Right ventricle myocardium inferior (tissue), 1 donor: ENCODE data around the gene TSTD2. TPM values are rescaled to one million over a fixed set of nuclear protein-coding genes. Genes with fewer than 3 reads are reported as not detected.
"Not testable (repeated sequence)": the region's sequence is repeated elsewhere in the genome, so short reads cannot be mapped to it uniquely, and the experiment has no call there.

Experiments used
- ATAC-seq: fragments of 200-7000 bp; cut with Tn5 transposase; one replicate; pipeline ENCODE4 v1.9.1; 2020; ENCODE audit warnings: mild to moderate bottlenecking, moderate library complexity
- DNase-seq: peaks from one replicate; pipeline ENCODE4 v3.0.0; 2021; ENCODE audit errors: missing footprints
- intact Hi-C: fragments of 100-400 bp; cut with DNase I; formaldehyde crosslinking; loops from one replicate; pipeline ENCODE4 v1.11.0; 2022
- total RNA-seq: library from RNA; stranded (reverse); fragmentation: NEBNext Ultra II Directional; extraction: Animal tissue kit (Norgen Biotek cat#: 25700); gene quantifications from one replicate; pipeline ENCODE4 v1.2.1, GENCODE V29; 2021
- donor health status: DM: no; HTN: yes; CAD: no; lungs with severe emphysema.

The TSTD2 gene
- total RNA-seq, 1 donor from 2014 or later: 24.8 TPM

DNA sequence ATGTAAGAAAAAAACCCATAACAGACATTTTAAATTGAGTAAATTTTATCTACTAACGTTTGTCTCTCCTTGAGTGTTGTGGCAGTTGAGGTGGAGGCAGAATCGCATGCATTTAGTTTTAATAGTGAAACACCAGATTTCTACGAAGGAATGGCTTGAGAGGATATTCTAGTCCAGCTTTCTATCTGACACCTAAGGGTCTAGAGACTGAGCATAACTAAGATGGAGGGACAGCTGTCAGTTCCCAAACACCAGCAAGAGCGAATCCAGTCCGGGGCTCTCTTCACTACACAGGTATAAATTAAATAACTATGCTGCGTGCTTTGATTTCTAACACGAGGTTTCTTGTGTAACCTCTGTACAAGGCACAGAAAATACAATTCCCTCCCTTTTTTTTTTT lies 1.9 kb upstream of the TSTD2 start:
- DNase-seq: no peak
- no peak for ATAC-seq
- intact Hi-C loops: loop anchor here (10.0 kb wide), 1 partner anchor 350 kb away; the partner anchor contains the start of gene ANP32B

DNA sequence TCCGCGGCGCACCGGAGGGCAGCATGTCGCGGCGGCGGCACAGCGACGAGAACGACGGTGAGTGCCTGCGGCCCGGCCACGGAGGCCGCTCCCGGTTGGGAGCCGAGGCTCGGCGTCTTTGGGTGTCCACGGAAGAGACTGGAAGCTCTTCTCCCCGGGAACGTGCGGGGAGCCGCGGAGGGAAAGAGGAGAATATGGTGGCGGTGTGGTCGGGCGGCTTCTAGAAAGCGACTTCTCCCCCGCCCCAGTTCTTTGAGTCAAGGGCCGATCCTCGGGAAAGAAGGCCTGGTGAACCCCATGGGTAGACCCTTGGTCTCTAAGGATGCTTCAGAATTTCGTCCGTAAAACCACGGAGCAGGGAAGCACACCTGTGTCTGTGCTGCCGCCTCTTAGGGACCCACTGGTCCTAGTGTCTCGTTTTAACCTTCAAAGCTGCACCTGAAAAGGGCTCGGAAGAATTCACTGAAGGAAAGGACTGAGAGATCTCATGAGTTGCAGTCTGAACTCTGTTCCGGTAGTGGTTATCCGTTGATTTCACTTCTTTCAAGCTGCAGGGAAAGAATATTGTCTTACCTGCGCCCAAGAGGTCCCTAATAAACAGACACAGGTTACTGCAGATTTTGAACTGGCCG lies 807 bp upstream of the TSTD2 start:
- no peak for DNase-seq
- ATAC-seq: no peak
- intact Hi-C loops: loop anchor here (2.0 to 10.0 kb wide), 4 partner anchors 35 to 777 kb away; partner anchors contain the start of genes ANP32B and TRMO

DNA sequence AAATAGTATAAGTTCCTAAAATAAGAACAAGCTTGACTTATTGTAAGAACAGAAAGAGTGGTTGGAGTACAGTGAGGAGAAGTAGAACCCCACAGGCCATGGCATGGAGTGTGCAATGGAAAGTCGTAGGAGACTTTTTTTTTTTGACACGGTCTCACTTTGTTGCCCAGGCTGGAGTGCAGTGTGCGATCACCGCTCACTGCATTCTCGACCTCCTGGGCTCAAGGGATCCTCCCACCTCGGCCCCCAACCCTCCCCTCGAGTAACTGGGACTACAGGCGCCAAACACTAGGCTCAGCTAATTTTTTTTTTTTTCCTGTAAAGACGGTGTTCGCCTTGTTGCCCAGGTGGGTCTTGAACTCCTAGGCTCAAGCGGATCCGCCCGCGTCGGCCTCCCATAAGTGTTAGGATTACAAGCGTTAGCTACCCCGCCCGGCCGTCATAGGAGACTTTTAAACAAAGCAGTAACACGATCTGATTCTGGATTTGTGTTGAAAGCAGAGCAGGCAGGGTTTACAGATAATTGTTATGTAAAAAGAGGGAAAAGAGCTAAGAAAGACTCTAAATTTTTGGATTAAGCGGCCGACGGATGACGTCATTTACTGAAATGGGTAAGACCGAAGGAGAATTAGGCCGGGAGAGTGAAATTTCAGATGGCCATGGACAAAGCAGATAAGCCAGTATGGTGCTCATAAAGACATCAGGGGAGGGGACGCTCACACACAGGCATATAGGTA lies 752 bp downstream of the TSTD2 start:
- intact Hi-C loops: loop anchor here (2.0 to 10.0 kb wide), 4 partner anchors 34 to 775 kb away; partner anchors contain the start of genes ANP32B and TRMO
- ATAC-seq (peak; percentile 19), DNase-seq (peak; percentile 84)

DNA sequence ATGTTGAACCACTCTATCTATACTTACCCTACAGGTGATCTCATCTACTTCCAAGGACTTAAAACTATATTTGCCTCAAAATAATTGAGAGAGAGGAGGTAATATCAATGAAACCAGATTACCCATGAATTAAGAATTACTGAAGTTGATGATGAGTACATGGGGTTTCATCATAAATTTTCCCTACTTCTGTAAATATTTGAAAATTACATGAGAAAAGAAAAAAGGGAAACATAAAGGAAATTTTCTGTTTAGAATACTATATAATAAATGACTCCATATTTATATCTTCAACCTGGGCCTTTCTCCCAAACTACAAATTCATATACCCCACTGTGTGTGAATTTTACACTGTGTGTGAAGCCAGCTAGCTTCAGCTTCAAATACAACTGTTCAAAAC lies 2.6 kb downstream of the TSTD2 start:
- DNase-seq (no peak), ATAC-seq (no peak)
- intact Hi-C loops: loop anchor here (5.0 to 10.0 kb wide), 3 partner anchors 292 to 773 kb away; partner anchors contain the start of genes ANP32B and TRMO

DNA sequence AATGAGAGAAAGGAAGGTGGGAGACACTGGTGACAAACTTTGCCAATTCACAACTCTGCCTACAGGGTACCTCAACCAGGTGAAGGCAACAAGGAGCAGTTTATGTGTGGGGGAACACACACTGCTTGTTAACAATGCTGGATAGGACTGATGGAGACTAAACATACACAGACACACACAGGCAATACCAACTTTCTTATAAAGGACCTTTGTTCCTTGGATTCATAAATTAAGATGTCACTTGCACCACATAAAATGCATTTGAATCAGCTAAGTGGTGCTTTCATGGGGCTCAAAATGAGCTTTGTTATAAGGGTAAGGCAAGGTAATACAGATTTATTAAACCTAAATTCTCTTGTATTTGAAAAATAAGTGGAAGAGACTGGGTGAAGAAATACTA lies 4.0 kb downstream of the TSTD2 start:
- ATAC-seq (no peak), DNase-seq (no peak)
- intact Hi-C loops: no loop called here

DNA sequence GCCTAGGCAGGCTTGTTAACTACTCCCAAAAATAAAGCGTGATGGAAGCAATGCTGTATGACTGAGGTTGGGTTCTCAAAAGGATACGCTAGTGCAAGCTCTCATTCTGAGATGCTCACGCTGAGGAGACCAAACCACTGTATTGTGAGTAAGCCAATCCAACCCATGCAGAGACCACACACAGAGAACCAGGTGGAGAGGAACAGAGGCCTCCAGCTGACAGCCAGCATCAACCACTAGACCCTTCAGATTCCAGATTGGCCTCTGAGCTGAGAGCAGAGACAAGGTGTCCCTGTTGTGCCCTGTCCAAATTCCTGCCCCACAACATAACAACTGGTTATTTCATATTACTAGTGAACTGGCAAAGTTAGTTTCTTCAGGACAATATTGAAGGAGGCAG lies 4.5 kb downstream of the TSTD2 start:
- no peak for ATAC-seq

DNA sequence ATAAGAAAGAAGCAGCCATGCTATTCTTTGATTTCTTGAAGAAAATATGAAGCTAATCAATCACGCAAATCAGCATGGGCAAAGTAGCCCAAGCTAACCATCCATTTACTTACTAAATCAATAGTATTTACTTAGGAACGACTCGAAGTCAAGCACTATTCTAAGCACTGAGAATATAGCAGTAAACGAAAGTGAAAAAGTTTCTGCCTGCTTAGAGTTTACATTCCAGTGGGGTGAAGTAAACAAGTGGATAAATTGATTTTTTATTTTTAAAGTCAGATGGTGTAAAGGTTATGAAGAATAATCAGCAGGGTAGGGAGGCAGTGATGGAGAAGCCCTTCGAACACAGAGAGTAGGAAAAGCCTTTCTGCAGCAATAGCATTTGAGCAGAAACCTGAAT lies 5.5 kb downstream of the TSTD2 start:
- intact Hi-C loops: no loop called here
- DNase-seq (no peak), ATAC-seq (no peak)

More for the DNA sequence above, 4.5 kb downstream of the TSTD2 start:
- DNase-seq: no peak
- intact Hi-C loops: no loop called here

DNA sequence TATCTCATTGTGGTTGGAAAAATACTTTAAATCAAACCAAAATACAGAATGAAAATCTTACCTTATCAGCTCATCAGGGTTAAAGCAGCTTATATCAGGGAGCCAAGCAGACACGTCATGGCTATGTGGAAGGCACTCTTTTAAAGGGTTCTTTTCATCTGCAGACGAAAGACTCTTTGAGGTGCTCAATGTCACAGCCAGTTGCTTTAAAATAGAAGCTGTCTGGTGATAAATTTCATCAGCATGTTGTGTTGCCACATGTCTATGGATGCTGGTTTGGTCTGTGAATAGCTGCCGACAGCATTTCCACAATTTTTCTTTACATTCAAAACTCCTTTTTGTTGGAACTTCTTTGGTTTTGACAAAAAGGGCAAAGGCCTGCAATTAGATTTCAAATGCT lies 7.5 kb downstream of the TSTD2 start:
- intact Hi-C loops: no loop called here
- ATAC-seq: peak; percentile 42
- no peak for DNase-seq

DNA sequence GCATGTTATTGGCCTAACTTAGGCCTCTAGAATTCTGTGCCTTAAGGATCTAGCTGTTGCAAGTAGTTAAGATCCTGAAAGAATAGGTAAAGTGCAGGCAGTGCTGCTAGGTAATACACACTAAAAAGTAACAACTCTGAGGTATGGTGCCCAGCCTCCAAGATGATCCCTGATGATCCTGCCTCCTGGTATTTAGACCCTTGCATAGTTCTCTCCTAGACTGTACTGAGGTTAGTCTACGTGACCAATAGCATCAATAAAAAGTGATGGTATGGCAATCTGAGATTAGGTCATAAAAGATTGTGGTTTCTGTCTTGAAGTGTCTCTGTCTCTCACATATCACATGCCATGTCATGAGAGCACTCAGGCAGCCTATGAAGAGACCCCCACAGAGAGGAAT lies 9.2 kb downstream of the TSTD2 start:
- no peak for DNase-seq
- intact Hi-C loops: no loop called here
- ATAC-seq: peak; percentile 6

DNA sequence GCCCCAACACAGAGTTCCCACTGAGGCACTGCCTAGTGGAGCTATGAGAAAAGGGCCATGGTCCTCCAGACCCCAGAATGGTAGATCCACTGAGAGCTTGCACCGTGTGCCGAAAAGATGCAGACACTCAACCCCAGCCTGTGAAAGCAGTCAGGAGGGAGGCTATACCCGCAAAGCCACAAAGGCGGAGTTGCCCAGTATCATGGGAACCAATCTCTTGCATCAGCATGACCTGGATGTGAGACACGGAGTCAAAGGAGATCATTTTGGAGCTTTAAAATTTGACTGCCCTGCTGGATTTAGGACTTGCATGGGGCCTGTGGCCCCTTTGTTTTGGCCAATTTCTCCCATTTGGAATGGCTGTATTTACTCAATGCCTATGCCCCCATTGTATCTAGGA lies 10.7 kb downstream of the TSTD2 start:
- DNase-seq, ATAC-seq, intact Hi-C loops: not testable (repeated sequence)

DNA sequence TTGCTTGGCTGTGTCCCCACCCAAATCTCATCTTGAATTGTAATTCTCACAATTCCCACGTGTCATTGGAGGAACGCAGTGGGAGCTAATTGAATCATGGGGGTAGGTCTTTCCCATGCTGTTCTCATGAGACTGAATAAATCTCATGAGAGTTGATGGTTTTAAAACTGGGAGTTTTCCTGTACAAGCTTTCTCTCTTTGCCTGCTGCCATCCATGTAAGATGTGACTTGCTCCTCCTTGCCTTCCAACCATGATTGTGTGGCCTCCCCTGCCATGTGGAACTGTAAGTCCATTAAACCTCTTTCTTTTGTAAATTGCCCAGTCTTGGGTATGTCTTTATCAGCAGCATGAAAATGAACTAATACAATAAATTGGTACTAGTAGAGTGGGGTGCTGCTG lies 13.1 kb downstream of the TSTD2 start:
- intact Hi-C loops, DNase-seq, ATAC-seq: not testable (repeated sequence)

DNA sequence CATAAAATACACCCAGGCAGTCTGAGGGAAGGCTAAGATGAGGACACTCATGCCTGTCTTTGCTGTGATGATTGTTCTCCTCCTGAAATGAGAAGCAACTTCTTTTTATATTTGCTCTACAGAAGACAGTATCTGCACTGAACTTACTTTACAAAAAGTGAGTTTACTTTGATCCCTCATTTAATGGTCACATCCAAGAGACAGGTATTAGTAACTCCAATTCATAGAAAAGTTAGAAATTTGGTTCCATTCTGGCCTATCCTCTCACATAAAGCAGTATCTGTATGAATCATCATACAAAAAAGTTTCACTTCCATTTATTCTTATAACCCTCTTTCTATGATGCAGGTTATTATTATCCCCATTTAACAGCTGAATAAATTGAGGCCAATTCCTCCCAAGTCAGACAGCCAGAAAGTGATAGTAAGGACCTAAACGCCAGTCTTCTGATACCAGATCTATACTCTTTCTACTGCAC lies 15.2 kb downstream of the TSTD2 start:
- DNase-seq (no peak), ATAC-seq (no peak)
- intact Hi-C loops: no loop called here

DNA sequence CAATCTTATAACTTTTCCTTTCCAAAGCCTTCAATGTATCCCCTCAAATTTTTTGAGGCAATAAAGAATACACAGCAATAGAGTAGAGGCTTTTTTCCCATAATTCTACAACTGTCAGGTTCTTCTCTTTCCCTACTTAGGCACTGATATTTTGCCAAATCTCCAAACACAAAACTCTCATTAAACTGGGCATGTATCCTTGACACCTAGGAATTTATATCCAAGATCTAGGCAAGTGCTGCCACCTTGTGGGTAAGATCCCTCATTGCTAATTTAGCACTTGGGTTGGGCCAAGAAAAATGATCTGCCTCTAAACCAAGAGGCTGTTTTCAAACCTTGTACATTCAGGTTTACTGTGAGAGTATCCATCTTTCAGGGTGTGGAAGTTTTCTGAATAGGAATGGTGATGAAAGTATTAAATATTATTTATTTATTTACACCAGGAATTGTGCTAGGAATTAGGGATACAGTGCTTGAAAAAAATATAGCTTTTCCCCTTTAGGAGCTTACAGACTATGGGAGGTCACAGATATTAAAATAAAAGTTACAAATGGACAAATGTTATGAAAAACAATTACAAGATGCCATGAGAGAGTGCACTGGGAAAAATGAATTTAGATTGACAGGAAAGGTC lies 17.6 kb downstream of the TSTD2 start:
- peak; percentile 55 for ATAC-seq
- intact Hi-C loops: loop anchor here (1.0 to 2.0 kb wide), 2 partner anchors 147 to 205 kb away; no protein-coding TSS in a partner anchor
- no peak for DNase-seq

DNA sequence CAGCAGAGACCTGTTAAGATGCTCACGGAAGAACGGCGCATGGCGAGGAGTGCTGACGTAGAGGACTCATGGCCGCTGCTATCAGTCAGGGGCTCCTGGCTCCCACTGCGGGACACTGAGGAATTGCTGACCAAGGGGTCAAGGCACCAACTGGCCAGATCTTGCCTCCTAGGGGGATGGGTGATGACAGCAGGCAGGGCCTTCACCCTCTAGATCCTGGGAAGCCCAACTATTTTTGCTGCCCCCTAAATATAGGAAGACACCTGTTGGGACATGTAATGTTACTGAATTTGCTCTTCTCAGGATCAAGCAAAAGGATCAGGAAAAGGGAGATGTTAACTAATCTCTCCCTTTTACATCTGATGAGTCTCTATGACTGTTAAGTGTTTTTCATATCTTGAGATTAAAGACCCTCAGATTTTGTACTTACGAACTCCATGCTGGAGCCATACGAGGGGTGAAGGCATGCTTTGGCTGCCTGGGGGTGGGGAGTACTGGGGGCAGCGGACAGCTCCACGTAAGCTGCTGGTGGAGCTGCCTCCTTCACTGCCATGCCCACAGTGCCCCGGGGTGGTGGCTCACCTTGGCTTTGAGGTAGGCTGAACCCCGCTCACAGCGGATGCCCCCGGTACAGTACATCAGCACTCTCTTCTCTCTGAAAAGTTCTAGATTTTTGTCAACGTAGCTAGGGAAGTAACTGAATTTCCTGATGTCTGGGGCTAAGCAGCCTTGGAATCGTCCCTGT lies 28.1 kb downstream of the TSTD2 start:
- no peak for ATAC-seq
- intact Hi-C loops: no loop called here

DNA sequence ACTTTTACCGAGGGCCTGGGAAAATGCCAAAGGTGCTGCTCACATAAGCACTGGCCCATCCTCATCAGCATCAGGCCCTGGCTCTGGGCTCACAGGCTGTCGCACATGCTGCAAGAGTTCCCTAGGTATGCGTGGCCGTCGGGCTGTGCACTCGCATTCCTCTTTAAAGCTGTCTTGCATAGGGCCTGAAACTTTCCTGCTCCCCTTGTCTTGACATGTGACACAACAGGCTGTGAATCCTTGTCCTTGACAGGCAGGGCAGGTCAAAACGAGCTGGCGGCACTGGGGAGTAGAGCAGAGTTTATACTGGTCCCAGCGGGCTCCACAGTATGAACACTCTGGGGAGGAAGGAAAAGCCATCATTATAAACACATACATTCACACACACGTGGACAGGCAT lies 30.7 kb downstream of the TSTD2 start:
- peak; percentile 42 for ATAC-seq
- DNase-seq: peak; percentile 68
- intact Hi-C loops: no loop called here

More for the DNA sequence above, 28.1 kb downstream of the TSTD2 start:
- no peak for DNase-seq

DNA sequence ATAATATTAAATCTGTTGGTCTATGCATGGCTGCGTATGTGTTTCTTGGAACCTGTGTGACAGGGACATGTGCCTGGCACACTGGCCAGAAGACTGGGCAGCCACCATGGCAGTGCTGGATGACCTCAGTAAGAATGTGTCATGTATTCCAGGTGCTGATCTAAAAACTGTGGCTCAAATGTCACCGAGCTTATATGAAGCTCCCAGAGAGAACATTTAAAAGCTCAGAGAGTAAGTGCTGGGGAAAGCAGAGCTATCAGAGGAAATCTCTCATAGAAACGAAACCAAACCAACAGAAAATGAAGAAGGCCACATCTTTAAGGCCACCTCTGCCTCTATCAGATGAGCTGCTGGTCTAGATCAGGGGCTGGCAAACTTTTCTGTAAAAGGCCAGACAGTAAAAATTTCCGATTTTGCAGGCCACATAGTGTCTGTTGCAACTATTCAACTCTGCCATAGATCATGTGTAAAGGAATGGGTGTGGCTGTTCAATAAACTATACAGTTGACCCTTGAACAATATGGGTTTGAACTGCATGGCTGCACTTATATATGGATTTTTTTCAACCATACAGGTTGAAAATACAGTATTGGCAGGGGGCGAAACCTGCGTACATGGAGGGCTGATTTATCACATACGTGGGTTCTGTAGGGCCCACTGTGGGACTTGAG lies 31.8 kb downstream of the TSTD2 start:
- ATAC-seq (no peak), DNase-seq (no peak)
- intact Hi-C loops: no loop called here

DNA sequence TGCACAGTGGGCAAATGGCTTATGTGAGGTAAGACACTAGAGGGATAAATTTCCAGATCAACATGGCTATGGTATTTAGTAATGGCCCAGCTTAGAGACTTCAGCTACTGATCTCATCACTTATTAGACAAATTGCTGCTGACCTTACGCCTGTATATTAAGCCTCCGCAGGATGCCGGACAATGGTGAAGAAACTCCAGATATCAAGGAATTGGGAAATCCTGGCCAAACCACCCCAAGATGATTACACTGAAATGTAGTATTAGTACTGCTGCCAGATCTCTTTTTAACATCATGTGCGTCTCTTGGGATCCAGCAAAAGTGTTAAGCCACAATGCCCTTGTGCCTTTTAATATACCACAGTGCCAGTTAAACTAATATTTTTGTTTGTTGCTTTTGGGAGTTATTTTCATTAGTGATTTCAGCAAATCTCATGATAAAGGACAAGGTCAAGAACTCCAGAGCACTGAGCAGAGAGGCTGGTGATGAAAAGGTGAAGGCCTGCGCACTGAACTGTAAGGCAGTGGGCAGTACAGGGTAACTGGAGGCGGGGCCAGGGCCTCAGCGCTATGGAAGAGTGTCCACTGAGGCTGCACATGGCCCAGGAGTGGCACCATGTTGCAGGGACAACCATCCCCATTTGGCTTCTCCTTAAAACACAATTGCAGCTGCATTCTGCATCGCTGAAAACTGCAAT lies 32.5 kb downstream of the TSTD2 start:
- no peak for DNase-seq
- intact Hi-C loops: no loop called here
- no peak for ATAC-seq
